HCT116 (cell line): ENCODE measurements around the gene MYH14. TPM values are rescaled to one million over a fixed set of nuclear protein-coding genes. Genes with fewer than 3 reads are reported as not detected.

Source experiments
- ATAC-seq: fragments of 200-7000 bp; cut with Tn5 transposase; 2 replicates; pipeline ENCODE4 v1.9.1; 2020; ENCODE audit warnings: mild to moderate bottlenecking, moderate library complexity
- BruUV-seq: library from RNA; stranded (reverse); fragments of 400-500 nt; replicated peaks from 2 replicates; lab custom pipeline; 2021; lab: Mats Ljungman, UMichigan
- CTCF ChIA-PET: fragments of 300-600 bp; sonication (Branson Sonifier 250); formaldehyde crosslinking; loops from one replicate; lab custom pipeline; 2021; ENCODE audit warnings: antibody characterized with exemption; lab: Charles Lee
- POLR2A ChIA-PET: fragments of 300-600, 350-600 bp; sonication (Branson Sonifier 250); formaldehyde crosslinking; loops from one replicate; lab custom pipeline; 2021; ENCODE audit warnings: antibody characterized with exemption; lab: Charles Lee
- RAD21 ChIA-PET, 2 experiments: fragments of 300-600 bp; sonication (Branson Sonifier 250); formaldehyde crosslinking; loops; one replicate each; lab custom pipeline; 2023; ENCODE audit warnings: low total read pairs in 2 of 2; ENCODE audit not compliant: uncharacterized antibody in 2 of 2, unreplicated experiment in 2 of 2, low non-redundant PET in 1 of 2; lab: Charles Lee
- DNase-seq: peaks from one replicate; pipeline ENCODE4 v3.0.0-alpha.2; 2010; ENCODE audit warnings: low read depth, low spot score
- H2AFZ ChIP-seq: fragments of 200-600 bp; shearing (Covaris generic), sonication (generic); 2 replicates; pipeline ENCODE4 v1.6.1; 2017; ENCODE audit warnings: low read depth, mixed run types, mixed read lengths, antibody characterized with exemption, low read length; ENCODE audit not compliant: poor library complexity, severe bottlenecking
- H3K27ac ChIP-seq: 2 replicates; pipeline ENCODE4 v1.5.1; 2012; ENCODE audit warnings: low read depth, low read length
- H3K27me3 ChIP-seq: fragments of 200-600 bp; sonication (generic); 2 replicates; pipeline ENCODE4 v1.6.1; 2016; ENCODE audit warnings: mixed run types, low read length, mixed read lengths; ENCODE audit not compliant: insufficient read depth
- H3K36me3 ChIP-seq, 2 experiments: fragments of 200-500 bp in 1 of 2; fragments of 200-600 bp in 1 of 2; sonication (Bioruptor generic) in 1 of 2; sonication (generic) in 1 of 2; 2 replicates each; pipeline versions ENCODE4 v1.5.1 to v1.6.1; 2014 to 2016; ENCODE audit warnings: low read length in 2 of 2, inconsistent platforms in 1 of 2, mixed read lengths in 1 of 2, mixed run types in 1 of 2; ENCODE audit not compliant: insufficient read depth in 2 of 2, control insufficient read depth in 1 of 2
- H3K4me1 ChIP-seq, 2 experiments: fragments of 200-600 bp in 1 of 2; sonication (generic) in 1 of 2; 2 replicates each; pipeline versions ENCODE4 v1.5.1 to v1.6.1; 2012 to 2017; ENCODE audit warnings: low read length in 2 of 2, inconsistent platforms in 1 of 2, mild to moderate bottlenecking in 1 of 2, mixed read lengths in 1 of 2, mixed run types in 1 of 2, moderate library complexity in 1 of 2; ENCODE audit not compliant: insufficient read depth in 2 of 2, control insufficient read depth in 1 of 2
- H3K4me2 ChIP-seq: fragments of 200-600 bp; sonication (generic); 2 replicates; pipeline ENCODE4 v1.6.1; 2017; ENCODE audit warnings: mixed run types, low read length, mixed read lengths
- H3K4me3 ChIP-seq, 2 experiments: fragments of 200-600 bp in 1 of 2; sonication (generic) in 1 of 2; replicated peaks in 1 of 2; 2 replicates each; pipeline ENCODE4 v1.5.1; 2011 to 2016; ENCODE audit warnings: low read length in 2 of 2, control low read depth in 1 of 2, low read depth in 1 of 2, mild to moderate bottlenecking in 1 of 2, mixed read lengths in 1 of 2, mixed run types in 1 of 2
- H3K79me2 ChIP-seq: fragments of 200-600 bp; sonication (generic); 2 replicates; pipeline ENCODE4 v1.6.1; 2017; ENCODE audit warnings: mild to moderate bottlenecking, mixed run types, low read length, moderate library complexity, mixed read lengths; ENCODE audit not compliant: insufficient read depth
- H3K9ac ChIP-seq: fragments of 200-600 bp; sonication (generic); 2 replicates; pipeline ENCODE4 v1.6.1; 2016; ENCODE audit warnings: low read length, mixed read lengths
- H3K9me2 ChIP-seq: fragments of 200-600 bp; sonication (generic), shearing (Covaris generic); 2 replicates; pipeline ENCODE4 v1.6.1; 2017; ENCODE audit warnings: mixed run types, mild to moderate bottlenecking, moderate library complexity; ENCODE audit not compliant: insufficient read depth
- H3K9me3 ChIP-seq, 2 experiments: fragments of 200-500 bp in 1 of 2; fragments of 200-600 bp in 1 of 2; sonication (Bioruptor generic) in 1 of 2; sonication (generic) in 1 of 2; 2 replicates each; pipeline ENCODE4 v1.6.1; 2014 to 2017; ENCODE audit warnings: low read length in 2 of 2, mixed read lengths in 2 of 2, inconsistent platforms in 1 of 2, low read depth in 1 of 2, mild to moderate bottlenecking in 1 of 2, mixed run types in 1 of 2, moderate library complexity in 1 of 2; ENCODE audit not compliant: control insufficient read depth in 1 of 2, insufficient read depth in 1 of 2
- H4K20me1 ChIP-seq: fragments of 200-600 bp; sonication (generic), shearing (Covaris generic); 2 replicates; pipeline ENCODE4 v1.6.1; 2017; ENCODE audit warnings: mixed run types, mild to moderate bottlenecking, moderate library complexity; ENCODE audit not compliant: insufficient read depth
- CEBPB ChIP-seq: IDR thresholded peaks from 2 replicates; pipeline ENCODE4 v1.6.1; 2012; ENCODE audit warnings: low read depth
- SRF ChIP-seq: IDR thresholded peaks from 2 replicates; pipeline ENCODE4 v1.6.1; 2012; ENCODE audit warnings: low read depth
- YY1 ChIP-seq: IDR thresholded peaks from 2 replicates; pipeline ENCODE4 v1.6.1; 2011; ENCODE audit warnings: low read length, low read depth, moderate library complexity, mild to moderate bottlenecking; ENCODE audit not compliant: insufficient replicate concordance; ENCODE audit errors: extremely low read depth
- ZFX ChIP-seq: fragments of 450-650 bp; IDR thresholded peaks from 2 replicates; pipeline ENCODE4 v1.6.1; 2017
- intact Hi-C: fragments of 100-400 bp; cut with micrococcal nuclease; formaldehyde crosslinking; loops from 2 replicates; pipeline ENCODE4 v1.10.0; 2022
- total RNA-seq: library from RNA; stranded (reverse); gene quantifications from one replicate; pipeline ENCODE4 v1.2.1, GENCODE V29; 2021; ENCODE audit not compliant: unreplicated experiment
- TF ChIP-seq, protein P1 (sequence below): IDR thresholded peaks from 2 replicates; pipeline ENCODE4 v1.6.1; 2012
- TF ChIP-seq, protein P2 (sequence below): IDR thresholded peaks from 2 replicates; pipeline ENCODE4 v1.6.1; 2012; ENCODE audit warnings: low read depth

Gene MYH14
- total RNA-seq, 1 experiment from 2014 or later = 60.1 TPM

DNA sequence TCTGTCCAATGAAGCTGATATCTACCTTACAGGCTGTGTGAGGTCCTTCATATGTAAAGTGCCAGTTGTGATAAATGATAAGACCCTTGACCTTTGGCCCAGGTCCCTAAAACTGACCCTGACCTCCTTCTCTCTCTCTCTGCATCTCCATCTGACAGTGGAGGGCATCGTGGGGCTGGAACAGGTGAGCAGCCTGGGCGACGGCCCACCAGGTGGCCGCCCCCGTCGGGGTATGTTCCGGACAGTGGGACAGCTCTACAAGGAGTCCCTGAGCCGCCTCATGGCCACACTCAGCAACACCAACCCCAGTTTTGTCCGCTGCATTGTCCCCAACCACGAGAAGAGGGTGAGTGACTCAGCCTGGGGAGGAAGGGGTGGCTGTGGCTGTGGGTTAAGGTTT, 53.7 kb downstream of the MYH14 start:
- Histone ChIP-seq H3K9ac (no peak overlapping the region), H3K4me1 (no peaks in the 10 kb centered on the region), H3K27me3 (no peaks in the 10 kb centered on the region), H3K27ac (no peak overlapping the region), H4K20me1 (no peaks in the 10 kb centered on the region), H3K4me3 (no peak overlapping the region), H3K4me2 (no peak overlapping the region), H2AFZ (no peak overlapping the region), H3K79me2 (no peaks in the 10 kb centered on the region), H3K9me2 (no peaks in the 10 kb centered on the region), H3K36me3 (peaks cover 6 to 10% of the 10 kb centered on the region in 2 experiments; a peak in 3 of 4 replicates), H3K9me3 (0 out of 4 replicates have a peak, but pooled peaks cover 0 to 5% of the 10 kb centered on the region in 2 experiments)
- RAD21 ChIA-PET = no interaction called here
- DNase-seq (no peak), ATAC-seq (no peak)
- POLR2A ChIA-PET = no interaction called here
- intact Hi-C loops = no loop called here
- TF ChIP-seq SRF = no peak
- no peak for TF ChIP-seq ZFX
- TF ChIP-seq, protein P1, sequence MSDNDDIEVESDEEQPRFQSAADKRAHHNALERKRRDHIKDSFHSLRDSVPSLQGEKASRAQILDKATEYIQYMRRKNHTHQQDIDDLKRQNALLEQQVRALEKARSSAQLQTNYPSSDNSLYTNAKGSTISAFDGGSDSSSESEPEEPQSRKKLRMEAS = no peak
- TF ChIP-seq YY1 = no peak
- no peak for TF ChIP-seq CEBPB
- TF ChIP-seq, protein P2, sequence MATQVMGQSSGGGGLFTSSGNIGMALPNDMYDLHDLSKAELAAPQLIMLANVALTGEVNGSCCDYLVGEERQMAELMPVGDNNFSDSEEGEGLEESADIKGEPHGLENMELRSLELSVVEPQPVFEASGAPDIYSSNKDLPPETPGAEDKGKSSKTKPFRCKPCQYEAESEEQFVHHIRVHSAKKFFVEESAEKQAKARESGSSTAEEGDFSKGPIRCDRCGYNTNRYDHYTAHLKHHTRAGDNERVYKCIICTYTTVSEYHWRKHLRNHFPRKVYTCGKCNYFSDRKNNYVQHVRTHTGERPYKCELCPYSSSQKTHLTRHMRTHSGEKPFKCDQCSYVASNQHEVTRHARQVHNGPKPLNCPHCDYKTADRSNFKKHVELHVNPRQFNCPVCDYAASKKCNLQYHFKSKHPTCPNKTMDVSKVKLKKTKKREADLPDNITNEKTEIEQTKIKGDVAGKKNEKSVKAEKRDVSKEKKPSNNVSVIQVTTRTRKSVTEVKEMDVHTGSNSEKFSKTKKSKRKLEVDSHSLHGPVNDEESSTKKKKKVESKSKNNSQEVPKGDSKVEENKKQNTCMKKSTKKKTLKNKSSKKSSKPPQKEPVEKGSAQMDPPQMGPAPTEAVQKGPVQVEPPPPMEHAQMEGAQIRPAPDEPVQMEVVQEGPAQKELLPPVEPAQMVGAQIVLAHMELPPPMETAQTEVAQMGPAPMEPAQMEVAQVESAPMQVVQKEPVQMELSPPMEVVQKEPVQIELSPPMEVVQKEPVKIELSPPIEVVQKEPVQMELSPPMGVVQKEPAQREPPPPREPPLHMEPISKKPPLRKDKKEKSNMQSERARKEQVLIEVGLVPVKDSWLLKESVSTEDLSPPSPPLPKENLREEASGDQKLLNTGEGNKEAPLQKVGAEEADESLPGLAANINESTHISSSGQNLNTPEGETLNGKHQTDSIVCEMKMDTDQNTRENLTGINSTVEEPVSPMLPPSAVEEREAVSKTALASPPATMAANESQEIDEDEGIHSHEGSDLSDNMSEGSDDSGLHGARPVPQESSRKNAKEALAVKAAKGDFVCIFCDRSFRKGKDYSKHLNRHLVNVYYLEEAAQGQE = no peak
- CTCF ChIA-PET = interaction anchor here (1.1 kb wide), 1 partner anchor 524 kb away, joined by 4 read pairs; no protein-coding TSS in a partner anchor
- no TSS peak for BruUV-seq
